A673 (cell line): ENCODE measurements around the gene STRA8. TPM values are rescaled to one million over a fixed set of nuclear protein-coding genes. Genes with fewer than 3 reads are reported as not detected.

Experiments used
- BruUV-seq: library from RNA; stranded (reverse); fragments of 400-500 nt; replicated peaks from 2 replicates; lab custom pipeline; 2021; lab: Mats Ljungman, UMichigan
- CTCF ChIA-PET: fragments of 300-600 bp; sonication (Branson Sonifier 250); formaldehyde crosslinking; loops from one replicate; lab custom pipeline; 2022; ENCODE audit warnings: antibody characterized with exemption; lab: Charles Lee
- POLR2A ChIA-PET: fragments of 300-600 bp; sonication (Branson Sonifier 250); formaldehyde crosslinking; loops from one replicate; lab custom pipeline; 2022; ENCODE audit warnings: antibody characterized with exemption; ENCODE audit not compliant: low non-redundant PET; lab: Charles Lee
- DNase-seq: peaks from one replicate; pipeline ENCODE4 v3.0.0-alpha.2; 2015; ENCODE audit warnings: low spot score
- H3K27ac ChIP-seq: fragments of 200-600 bp; sonication (generic); 2 replicates; pipeline ENCODE4 v1.5.1; 2016; ENCODE audit warnings: mixed run types, low read depth, mild to moderate bottlenecking, mixed read lengths, antibody characterized with exemption, low read length; ENCODE audit not compliant: poor library complexity, severe bottlenecking
- H3K27me3 ChIP-seq: fragments of 200-600 bp; sonication (generic); replicated peaks from 2 replicates; pipeline ENCODE4 v1.6.1; 2017; ENCODE audit warnings: mixed run types, low read depth, mild to moderate bottlenecking, mixed read lengths, antibody characterized with exemption, low read length; ENCODE audit not compliant: insufficient read depth, poor library complexity
- H3K36me3 ChIP-seq: fragments of 200-600 bp; sonication (generic); 2 replicates; pipeline ENCODE4 v1.6.1; 2016; ENCODE audit warnings: mixed run types, mild to moderate bottlenecking, mixed read lengths, antibody characterized with exemption, low read length; ENCODE audit not compliant: insufficient read depth, poor library complexity, severe bottlenecking
- H3K4me1 ChIP-seq: fragments of 200-600 bp; sonication (generic); 2 replicates; pipeline ENCODE4 v1.6.1; 2017; ENCODE audit warnings: mixed run types, mild to moderate bottlenecking, mixed read lengths, antibody characterized with exemption, low read length; ENCODE audit not compliant: insufficient read depth, poor library complexity, severe bottlenecking
- H3K4me3 ChIP-seq: fragments of 200-600 bp; sonication (generic); 2 replicates; pipeline ENCODE4 v1.5.1; 2016; ENCODE audit warnings: low read depth, mixed run types, mild to moderate bottlenecking, mixed read lengths, low read length; ENCODE audit not compliant: poor library complexity, severe bottlenecking
- H3K9me3 ChIP-seq: fragments of 200-600 bp; sonication (generic); 2 replicates; pipeline ENCODE4 v1.6.1; 2016; ENCODE audit warnings: mixed run types, low read depth, mild to moderate bottlenecking, mixed read lengths, antibody characterized with exemption, low read length; ENCODE audit not compliant: poor library complexity, severe bottlenecking
- CTCF ChIP-seq: fragments of 300-800, 200-600 bp; sonication (generic); conservative IDR thresholded peaks from 2 replicates; pipeline ENCODE4 v1.5.1; 2017; ENCODE audit warnings: low read depth, mild to moderate bottlenecking, antibody characterized with exemption, low read length, moderate library complexity, mixed read lengths
- EZH2 ChIP-seq: fragments of 200-600 bp; sonication (generic); IDR thresholded peaks from 2 replicates; pipeline ENCODE4 v1.6.1; 2017; ENCODE audit warnings: borderline replicate concordance, low read depth, mild to moderate bottlenecking, mixed read lengths, antibody characterized with exemption, low read length; ENCODE audit not compliant: poor library complexity, severe bottlenecking
- intact Hi-C: fragments of 100-400 bp; cut with micrococcal nuclease; formaldehyde crosslinking; loops from one replicate; pipeline ENCODE4 v1.10.0; 2022; ENCODE audit not compliant: unreplicated experiment
- total RNA-seq: library from RNA; stranded (reverse); gene quantifications from 2 replicates; pipeline ENCODE4 v1.2.3, GENCODE V29; 2021

Gene STRA8
- total RNA-seq, 1 experiment from 2014 or later = not detected

DNA sequence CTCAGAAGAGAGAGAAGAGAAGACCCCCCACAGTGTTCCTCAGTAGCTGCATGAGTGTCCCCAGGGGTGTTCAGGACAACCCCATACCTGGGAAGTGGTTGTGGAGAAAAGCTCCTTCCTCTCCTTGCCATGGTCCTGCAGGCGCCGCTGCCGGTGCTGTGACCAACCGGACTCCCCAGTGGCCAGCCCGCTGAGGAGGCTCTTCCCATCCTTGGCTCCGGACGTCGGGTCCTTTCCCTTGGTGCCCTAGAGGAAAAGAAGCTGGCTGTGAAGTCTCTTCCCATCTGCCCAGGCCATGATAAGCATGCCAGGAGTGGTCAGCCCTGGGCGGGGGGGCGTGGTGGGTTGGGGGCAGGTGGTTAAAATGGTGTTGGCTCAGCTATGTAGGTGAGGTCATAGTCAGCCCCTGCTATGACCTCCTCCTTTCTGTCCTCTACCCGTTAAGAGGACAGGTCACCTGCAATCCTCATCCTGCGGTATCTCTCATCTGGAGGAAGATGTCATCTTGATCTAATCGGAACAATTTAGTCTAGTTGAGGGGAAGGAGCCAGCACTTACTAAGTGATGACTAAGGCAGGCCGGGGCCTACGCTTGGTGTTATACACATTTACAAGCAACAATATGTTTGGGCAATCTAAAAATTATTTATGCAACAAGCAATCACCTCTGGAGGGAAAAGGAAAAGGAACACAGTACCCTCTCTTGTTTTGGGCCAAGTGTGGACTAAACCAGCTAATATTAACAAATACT, 35.6 kb upstream of the STRA8 start:
- no peak overlapping the region for H3K27ac ChIP-seq
- BruUV-seq = no TSS peak
- H3K4me3 ChIP-seq = no peak overlapping the region
- no peaks in the 10 kb centered on the region for H3K27me3 ChIP-seq
- ChIA-PET POLR2A (no interaction called here), CTCF (no interaction called here)
- no peaks in the 10 kb centered on the region for H3K36me3 ChIP-seq
- H3K9me3 ChIP-seq = no peaks in the 10 kb centered on the region
- TF ChIP-seq CTCF (no peak), EZH2 (no peak)
- no peak for DNase-seq
- H3K4me1 ChIP-seq = no peaks in the 10 kb centered on the region
- intact Hi-C loops = no loop called here

- no peaks in the 10 kb centered on the region for H3K4me1 ChIP-seq
- CTCF ChIA-PET = no interaction called here
- DNase-seq = no peak
- H3K9me3 ChIP-seq = no peaks in the 10 kb centered on the region
- H3K27me3 ChIP-seq = no peaks in the 10 kb centered on the region
- no peaks in the 10 kb centered on the region for H3K36me3 ChIP-seq
- no TSS peak for BruUV-seq
- H3K4me3 ChIP-seq = no peak overlapping the region
- intact Hi-C loops = no loop called here
- TF ChIP-seq CTCF = no peak
- no peak for TF ChIP-seq EZH2
- no peak overlapping the region for H3K27ac ChIP-seq
- POLR2A ChIA-PET = no interaction called here
Measured at GRCh38 chr7:135199439-135199838, 34.2 kb upstream of the STRA8 start.

DNA sequence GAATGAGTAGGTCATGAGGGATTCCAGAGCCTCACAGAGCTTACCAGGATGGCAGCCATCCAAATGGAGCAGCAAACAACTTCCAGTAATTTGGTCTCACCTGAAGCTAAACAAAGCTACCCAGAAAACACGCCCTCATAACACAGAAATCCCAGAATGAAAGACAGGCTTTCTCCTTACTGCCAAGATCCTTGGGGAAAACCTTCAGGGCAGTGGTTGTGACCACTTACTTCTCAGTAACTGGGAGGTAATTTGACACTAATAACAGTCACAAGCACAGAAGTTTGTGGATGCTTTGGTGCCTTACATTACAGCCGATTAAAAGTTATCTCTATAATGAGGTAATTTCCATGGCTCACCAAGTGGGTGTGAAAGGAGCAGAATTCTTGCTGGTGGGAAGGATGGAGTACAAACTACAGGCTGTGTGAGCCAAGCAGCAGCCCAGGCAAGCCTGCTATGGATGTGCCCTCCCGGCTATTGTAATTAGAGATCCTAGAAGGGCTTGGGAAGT, 32.8 kb upstream of the STRA8 start:
- intact Hi-C loops = no loop called here
- Histone ChIP-seq H3K36me3 (no peaks in the 10 kb centered on the region), H3K9me3 (no peaks in the 10 kb centered on the region), H3K4me3 (no peak overlapping the region), H3K27me3 (no peaks in the 10 kb centered on the region), H3K27ac (no peak overlapping the region), H3K4me1 (no peaks in the 10 kb centered on the region)
- POLR2A ChIA-PET = no interaction called here
- CTCF ChIA-PET = no interaction called here
- TF ChIP-seq CTCF = no peak
- no peak for TF ChIP-seq EZH2
- no peak for DNase-seq
- BruUV-seq = no TSS peak
